GM12801 (cell line): ENCODE results near the gene MEOX2.

Experiments used
- CTCF ChIP-seq: IDR thresholded peaks from one replicate; pipeline ENCODE4 v1.5.1; 2011; ENCODE audit warnings: control low read depth; ENCODE audit not compliant: insufficient read length; ENCODE audit errors: extremely low read depth

MEOX2 gene

GRCh38 chr7:15561835-15562234 lies 124.6 kb downstream of the MEOX2 start, which contains the start of gene AGMO:
Gene AGMO (minus strand): TSS chr7:15562015.
- TF ChIP-seq CTCF, result no peak
